HepG2 (cell line): ENCODE results near the gene ARHGEF3. TPM values are rescaled to one million over a fixed set of nuclear protein-coding genes. Genes with fewer than 3 reads are reported as not detected.

Source experiments
- AGO2 ChIP-seq: fragments of 200-400 bp; formaldehyde crosslinking; optimal IDR thresholded peaks from 2 replicates; pipeline ENCODE3; 2017; ENCODE audit warnings: mild to moderate bottlenecking, low read depth, low read length, moderate library complexity
- ARNT2 ChIP-seq: sonication (generic); formaldehyde crosslinking; IDR thresholded peaks from 2 replicates; pipeline ENCODE4 v1.8.0; 2022; ENCODE audit warnings: mild to moderate bottlenecking, low read depth, missing genetic modification reagents, moderate library complexity
- ATF4 ChIP-seq, 2 experiments: fragments of 450-650 bp in 1 of 2; sonication (generic) in 1 of 2; formaldehyde crosslinking; IDR thresholded peaks; 2 replicates each; pipeline versions ENCODE4 v1.5.0 to v1.8.0; 2020 to 2022; ENCODE audit warnings: mild to moderate bottlenecking in 1 of 2, missing genetic modification reagents in 1 of 2
- CBFB ChIP-seq: sonication (generic); formaldehyde crosslinking; IDR thresholded peaks from 2 replicates; pipeline ENCODE4 v1.4.0; 2020; ENCODE audit warnings: missing genetic modification reagents
- CEBPB ChIP-seq: IDR thresholded peaks from 2 replicates; pipeline ENCODE4 v1.6.1; 2011; ENCODE audit warnings: low read depth, low read length, improper control_type of control experiment, borderline replicate concordance
- CENPT ChIP-seq: sonication (generic); formaldehyde crosslinking; IDR thresholded peaks from 2 replicates; pipeline ENCODE4 v1.8.0; 2022; ENCODE audit warnings: low read depth, mild to moderate bottlenecking, moderate library complexity, missing genetic modification reagents
- IRF9 ChIP-seq: sonication (generic); formaldehyde crosslinking; IDR thresholded peaks from 2 replicates; pipeline ENCODE4 v1.8.0; 2022; ENCODE audit warnings: missing genetic modification reagents, mild to moderate bottlenecking, borderline replicate concordance
- KAT8 ChIP-seq: IDR thresholded peaks from 2 replicates; pipeline ENCODE4 v1.6.1; 2016; ENCODE audit warnings: missing genetic modification reagents, missing compliant biosample characterization
- KMT2A ChIP-seq: sonication (generic); formaldehyde crosslinking; IDR thresholded peaks from 2 replicates; pipeline ENCODE4 v1.4.0; 2020; ENCODE audit warnings: missing genetic modification reagents
- MYC ChIP-seq: sonication (generic); formaldehyde crosslinking; IDR thresholded peaks from 2 replicates; pipeline ENCODE4 v1.9.0; 2021; ENCODE audit warnings: missing genetic modification reagents, borderline replicate concordance
- NFE2 ChIP-seq: sonication (generic); formaldehyde crosslinking; IDR thresholded peaks from 2 replicates; pipeline ENCODE4 v1.4.0; 2020; ENCODE audit warnings: missing genetic modification reagents
- POLR2A ChIP-seq, 2 experiments: IDR thresholded peaks; 2 replicates each; pipeline ENCODE4 v1.6.1; 2011; ENCODE audit warnings: low read depth in 2 of 2, low read length in 2 of 2, mild to moderate bottlenecking in 1 of 2, moderate library complexity in 1 of 2; ENCODE audit not compliant: insufficient read depth in 1 of 2
- REL ChIP-seq: sonication (generic); formaldehyde crosslinking; conservative IDR thresholded peaks from 2 replicates; pipeline ENCODE4 v1.8.0; 2022; ENCODE audit warnings: mild to moderate bottlenecking, missing genetic modification reagents, moderate library complexity
- SOX5 ChIP-seq: IDR thresholded peaks from 2 replicates; pipeline ENCODE4 v1.6.1; 2016; ENCODE audit warnings: borderline replicate concordance
- TBL1XR1 ChIP-seq: fragments of 150-350 bp; IDR thresholded peaks from 2 replicates; pipeline ENCODE4 v1.6.1; 2014; ENCODE audit warnings: borderline replicate concordance, low read length; ENCODE audit not compliant: partially characterized antibody
- TBX2 ChIP-seq: sonication (generic); formaldehyde crosslinking; IDR thresholded peaks from 2 replicates; pipeline ENCODE4 v1.5.0; 2020; ENCODE audit warnings: missing genetic modification reagents, mild to moderate bottlenecking, borderline replicate concordance
- TFE3 ChIP-seq: IDR thresholded peaks from 2 replicates; pipeline ENCODE4 v1.6.1; 2016
- XRCC5 ChIP-seq: fragments of 200-400 bp; formaldehyde crosslinking; optimal IDR thresholded peaks from 2 replicates; pipeline ENCODE3; 2017; ENCODE audit warnings: mild to moderate bottlenecking, low read length
- ZBTB7B ChIP-seq: sonication (generic); formaldehyde crosslinking; IDR thresholded peaks from 2 replicates; pipeline ENCODE4 v1.4.0; 2020; ENCODE audit warnings: missing genetic modification reagents
- ZNF589 ChIP-seq: sonication (generic); formaldehyde crosslinking; conservative IDR thresholded peaks from 2 replicates; pipeline ENCODE4 v1.8.0; 2022; ENCODE audit warnings: mild to moderate bottlenecking, moderate library complexity, missing genetic modification reagents
- ZNF784 ChIP-seq: sonication (generic); formaldehyde crosslinking; IDR thresholded peaks from 2 replicates; pipeline ENCODE4 v1.5.1; 2020; ENCODE audit warnings: missing genetic modification reagents, mild to moderate bottlenecking, borderline replicate concordance
- ZNF788 ChIP-seq: sonication (generic); formaldehyde crosslinking; IDR thresholded peaks from 2 replicates; pipeline ENCODE4 v1.5.0; 2020; ENCODE audit warnings: mild to moderate bottlenecking, missing genetic modification reagents, borderline replicate concordance
- ZXDC ChIP-seq: sonication (generic); formaldehyde crosslinking; IDR thresholded peaks from 2 replicates; pipeline ENCODE4 v1.5.0; 2020; ENCODE audit warnings: mild to moderate bottlenecking, missing genetic modification reagents
- polyA plus RNA-seq, 8 experiments: library from polyadenylated mRNA; depleted of rRNA in 3 of 8; stranded (reverse) in 7 of 8; unstranded in 1 of 8; fragments of >200 nt; fragmentation: Illumina TruSeq in 4 of 8; extraction: Trizol in 4 of 8; gene quantifications; 2 replicates each; pipeline versions ENCODE4 v1.2.1 to v1.2.3, GENCODE V29; 2011 to 2016; ENCODE audit warnings: low read depth in 4 of 8, missing spikeins in 1 of 8, mixed read lengths in 1 of 8; ENCODE audit not compliant: insufficient read depth in 1 of 8
- total RNA-seq, 5 experiments: library from RNA; depleted of rRNA; stranded (reverse); fragments of >200 nt; fragmentation: Illumina TruSeq; extraction: Trizol; gene quantifications; 2 replicates each; pipeline ENCODE4 v1.2.3, GENCODE V29; 2016; ENCODE audit warnings: low read depth in 1 of 5

The ARHGEF3 gene
- total and polyA plus RNA-seq, 2 of the 13 experiments (the other 11 are each of a cell fraction or from before 2014, with no cell fraction given): 14.8 to 23.1 TPM

- no peak for TF ChIP-seq ZXDC (CRISPR knock-in tag)
- TF ChIP-seq SOX5 (CRISPR knock-in tag): 0 out of 2 replicates have a peak, but pooled peaks have one; percentile 0
- TF ChIP-seq ZNF589 (CRISPR knock-in tag): no peak; the same call in 1 of the 2 replicates
- peak; percentile 7; the same call in 1 of the 2 replicates for TF ChIP-seq ZBTB7B (CRISPR knock-in tag)
- TF ChIP-seq TBX2 (CRISPR knock-in tag): peak; percentile 60; the same call in 1 of the 2 replicates
- no peak for TF ChIP-seq NFE2
- no peak for TF ChIP-seq ARNT2 (CRISPR knock-in tag)
- TF ChIP-seq KMT2A: peak; percentile 84
- TF ChIP-seq POLR2A (IDR thresholded peaks at IDR 0.05; ENCODE audit: insufficient read depth in 1 of 2, low read depth in 2 of 2, low read length in 2 of 2): peak; percentile 72 to 83
- TF ChIP-seq CBFB (CRISPR knock-in tag): no peak; the same call in 1 of the 2 replicates
- TF ChIP-seq IRF9 (CRISPR knock-in tag): peak; percentile 44
- TF ChIP-seq AGO2: peak; percentile 97
- no peak for TF ChIP-seq CENPT
- TF ChIP-seq ATF4 (CRISPR knock-in tag; IDR thresholded peaks at IDR 0.05): 0 out of 4 replicates have a peak, but pooled peaks of 1 of the 2 experiments have one; percentile 34
- peak; percentile 78; the same call in 1 of the 2 replicates for TF ChIP-seq REL (CRISPR knock-in tag)
- no peak for TF ChIP-seq CEBPB
- TF ChIP-seq TBL1XR1: no peak
- TF ChIP-seq XRCC5: no peak
- peak; percentile 26; the same call in 1 of the 2 replicates for TF ChIP-seq ZNF788
- no peak; the same call in 1 of the 2 replicates for TF ChIP-seq KAT8 (CRISPR knock-in tag)
- no peak for TF ChIP-seq ZNF784 (CRISPR knock-in tag)
- no peak; the same call in 1 of the 2 replicates for TF ChIP-seq TFE3 (CRISPR knock-in tag)
- TF ChIP-seq MYC (CRISPR knock-in tag): no peak; the same call in 1 of the 2 replicates
Measured at GRCh38 chr3:56682462-56683121, 119.2 kb downstream of the ARHGEF3 start (continued).
